ENCODE data around the gene MEIS2.

DNA sequence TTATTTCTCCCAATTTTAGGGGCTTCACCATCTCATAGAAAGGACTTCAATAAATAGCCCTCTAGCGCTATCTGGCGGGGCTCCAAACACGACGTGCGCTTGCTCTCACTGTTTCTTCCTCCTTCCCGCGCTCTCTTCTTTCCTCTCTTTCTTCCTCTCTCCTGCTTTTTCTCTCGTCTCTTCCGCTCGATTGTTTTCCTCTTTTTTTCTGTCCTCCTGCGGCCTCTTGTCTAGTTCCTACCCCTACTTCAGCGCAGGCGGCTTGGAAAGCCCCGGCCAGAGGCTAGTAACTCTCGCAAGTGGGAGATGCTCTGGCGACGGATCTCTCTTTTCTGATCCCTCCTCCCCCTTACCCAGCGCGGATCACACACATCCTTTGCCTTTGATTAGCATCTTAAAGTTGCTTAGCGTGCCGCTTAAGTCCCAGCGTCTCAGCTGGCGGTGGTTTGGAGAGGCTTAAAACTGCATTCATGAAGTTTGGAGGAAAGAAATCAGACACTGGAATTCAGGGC lies 6.2 kb upstream of the MEIS2 start:
- TF ChIP-seq, protein P1, sequence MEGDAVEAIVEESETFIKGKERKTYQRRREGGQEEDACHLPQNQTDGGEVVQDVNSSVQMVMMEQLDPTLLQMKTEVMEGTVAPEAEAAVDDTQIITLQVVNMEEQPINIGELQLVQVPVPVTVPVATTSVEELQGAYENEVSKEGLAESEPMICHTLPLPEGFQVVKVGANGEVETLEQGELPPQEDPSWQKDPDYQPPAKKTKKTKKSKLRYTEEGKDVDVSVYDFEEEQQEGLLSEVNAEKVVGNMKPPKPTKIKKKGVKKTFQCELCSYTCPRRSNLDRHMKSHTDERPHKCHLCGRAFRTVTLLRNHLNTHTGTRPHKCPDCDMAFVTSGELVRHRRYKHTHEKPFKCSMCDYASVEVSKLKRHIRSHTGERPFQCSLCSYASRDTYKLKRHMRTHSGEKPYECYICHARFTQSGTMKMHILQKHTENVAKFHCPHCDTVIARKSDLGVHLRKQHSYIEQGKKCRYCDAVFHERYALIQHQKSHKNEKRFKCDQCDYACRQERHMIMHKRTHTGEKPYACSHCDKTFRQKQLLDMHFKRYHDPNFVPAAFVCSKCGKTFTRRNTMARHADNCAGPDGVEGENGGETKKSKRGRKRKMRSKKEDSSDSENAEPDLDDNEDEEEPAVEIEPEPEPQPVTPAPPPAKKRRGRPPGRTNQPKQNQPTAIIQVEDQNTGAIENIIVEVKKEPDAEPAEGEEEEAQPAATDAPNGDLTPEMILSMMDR (conservative IDR thresholded peaks at IDR 0.05; ENCODE audit: low read depth, low read length) = no peak
- TF ChIP-seq EZH2 (IDR thresholded peaks at IDR 0.05; ENCODE audit: low read length, unreplicated experiment) = no peak
- TF ChIP-seq EZH2phosphoT487 (IDR thresholded peaks at IDR 0.05; ENCODE audit: borderline replicate concordance, low read length) = no peak
